ENCODE measurements around the gene SLFN11. TPM values are rescaled to one million over a fixed set of nuclear protein-coding genes. Genes with fewer than 3 reads are reported as not detected.
A peak's percentile ranks its signal among the peaks of the same experiment; 100 is the strongest.
"Not testable (repeated sequence)": the region's sequence is repeated elsewhere in the genome, so short reads cannot be mapped to it uniquely, and the experiment has no call there.

The SLFN11 gene
- polyA plus RNA-seq, 4 donors: 0.22 to 3.8 (median 3.1) TPM

DNA sequence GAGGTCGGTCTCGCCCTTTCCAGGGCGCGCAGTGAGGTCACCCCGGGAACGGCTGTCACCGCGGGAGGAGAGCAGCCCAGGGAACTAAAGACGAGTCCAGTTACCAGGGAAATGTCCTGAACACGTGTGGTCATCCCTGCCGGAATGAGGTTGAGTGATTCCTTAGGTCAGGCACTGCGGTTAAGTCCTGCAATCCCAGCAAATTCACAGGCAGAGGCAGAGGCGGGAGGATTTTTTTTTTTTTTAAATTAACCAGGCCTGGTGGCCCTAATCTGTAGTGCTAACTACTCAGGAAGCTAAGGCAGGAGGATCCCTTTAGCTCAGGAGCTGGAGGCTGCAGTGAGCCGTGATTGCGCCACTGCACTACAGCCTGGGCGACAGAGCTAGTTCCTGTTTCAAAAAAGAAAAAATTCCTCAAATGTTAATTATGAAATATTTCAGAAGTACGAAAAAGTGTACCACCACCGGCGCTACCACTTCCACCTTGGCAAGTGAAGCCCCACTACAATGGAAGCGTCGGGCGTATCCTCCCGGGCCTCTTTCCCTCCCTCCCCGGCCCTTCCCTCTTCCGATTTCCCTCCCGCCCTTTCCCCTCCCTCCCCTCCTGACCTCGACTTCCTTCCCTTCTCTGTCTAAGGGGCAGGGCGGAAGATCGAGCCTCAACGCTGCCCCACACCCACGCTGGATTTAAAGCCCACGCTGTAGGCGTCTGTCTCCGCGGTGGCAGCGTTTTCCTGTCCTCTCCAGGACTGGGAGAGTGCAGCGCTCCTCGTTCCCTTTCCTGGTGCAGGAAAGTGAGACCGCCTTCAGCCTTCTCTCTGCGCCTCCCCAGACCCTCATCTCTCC lies 27.3 kb downstream of the SLFN11 start:
- Histone ChIP-seq H3K27ac (ENCODE audit: low read depth in 1 of 3, low read length in 2 of 3) (peak overlapping the region in 1 of 3 donors; percentile 60), H3K27me3 (ENCODE audit: control insufficient read depth in 3 of 3, insufficient read depth in 3 of 3, low read length in 3 of 3) (peaks cover 0 to 40% (median 0%) of the 10 kb centered on the region in 3 donors), H3K9me3 (ENCODE audit: control insufficient read depth in 2 of 2, insufficient read depth in 1 of 2, low read depth in 1 of 2, low read length in 1 of 2) (peaks cover 0 to 3% of the 10 kb centered on the region in 2 donors), H3K4me3 (ENCODE audit: low read depth in 1 of 3, low read length in 3 of 3) (peak overlapping the region in 2 of 3 donors; percentile 19 to 38), H3K36me3 (ENCODE audit: control insufficient read depth in 3 of 3, insufficient read depth in 2 of 3, low read depth in 1 of 3, low read length in 3 of 3) (no peaks in the 10 kb centered on the region), H3K4me1 (ENCODE audit: control insufficient read depth in 3 of 3, insufficient read depth in 2 of 3, low read depth in 1 of 3, low read length in 2 of 3) (peaks cover 0 to 3% (median 0%) of the 10 kb centered on the region in 3 donors)
- DNase-seq (peak; percentile 31 to 41), FAIRE-seq (no peak)
- 3% methylated on average over 40 of the region's 40 CpGs for WGBS, 3 donors

DNA sequence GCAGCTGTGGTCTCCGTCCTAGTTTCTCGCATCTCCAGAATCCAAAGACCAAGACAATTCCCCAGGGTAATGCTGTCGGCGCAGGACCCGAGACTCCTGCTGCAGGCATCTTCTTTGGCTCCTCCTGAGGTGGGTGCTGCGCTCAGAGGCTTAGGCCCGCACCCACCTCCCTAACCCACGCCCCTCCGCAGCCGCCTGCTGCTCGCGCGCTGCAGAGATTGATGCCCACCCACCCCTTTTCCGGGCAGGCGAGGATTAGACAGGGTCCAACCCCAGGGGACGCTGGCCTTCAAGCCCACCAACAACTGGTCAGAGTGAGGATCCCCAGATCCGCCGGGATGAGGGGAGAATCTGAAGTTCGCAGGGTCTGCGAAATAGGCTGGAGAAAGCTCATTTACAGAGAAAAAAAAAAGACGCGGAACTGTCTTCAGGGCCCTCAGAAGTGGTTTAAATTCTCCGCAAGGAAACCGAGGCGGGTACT lies 27.9 kb downstream of the SLFN11 start:
- Histone ChIP-seq H3K9me3 (ENCODE audit: control insufficient read depth in 2 of 2, insufficient read depth in 1 of 2, low read depth in 1 of 2, low read length in 1 of 2) (peaks cover 0 to 3% of the 10 kb centered on the region in 2 donors), H3K4me3 (ENCODE audit: low read depth in 1 of 3, low read length in 3 of 3) (peak overlapping the region in 1 of 3 donors; percentile 5), H3K27ac (ENCODE audit: low read depth in 1 of 3, low read length in 2 of 3) (peak overlapping the region in 1 of 3 donors; percentile 40), H3K36me3 (ENCODE audit: control insufficient read depth in 3 of 3, insufficient read depth in 2 of 3, low read depth in 1 of 3, low read length in 3 of 3) (no peaks in the 10 kb centered on the region), H3K27me3 (ENCODE audit: control insufficient read depth in 3 of 3, insufficient read depth in 3 of 3, low read length in 3 of 3) (peaks cover 0 to 39% (median 0%) of the 10 kb centered on the region in 3 donors), H3K4me1 (ENCODE audit: control insufficient read depth in 3 of 3, insufficient read depth in 2 of 3, low read depth in 1 of 3, low read length in 2 of 3) (peaks cover 0 to 3% (median 0%) of the 10 kb centered on the region in 3 donors)
- DNase-seq: no peak
- no peak for FAIRE-seq
- WGBS, 3 donors: 20 to 28% (median 21%) methylated on average over 25 of the region's 25 CpGs

DNA sequence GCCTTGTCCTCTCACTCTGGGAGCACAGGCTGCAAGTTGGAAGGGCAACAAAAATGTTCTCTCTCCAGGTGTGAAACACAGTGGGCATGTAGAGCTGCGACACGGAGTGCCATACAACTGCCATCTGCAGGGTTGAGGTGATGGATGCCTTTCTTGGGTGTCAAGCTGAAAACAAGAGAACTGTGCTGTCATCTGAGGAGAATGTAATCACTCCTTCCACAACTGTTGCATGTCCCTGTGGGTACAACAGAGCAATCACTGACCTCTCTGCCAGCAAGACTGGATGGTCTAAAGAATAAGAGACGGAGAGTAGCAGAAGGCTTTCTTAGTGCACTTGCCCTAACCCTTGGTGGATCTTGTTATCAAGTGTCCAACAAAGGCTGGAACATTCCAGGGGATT lies 29.2 kb downstream of the SLFN11 start:
- Histone ChIP-seq H3K27ac (ENCODE audit: low read depth in 1 of 3, low read length in 2 of 3) (no peak overlapping the region), H3K4me3 (ENCODE audit: low read depth in 1 of 3, low read length in 3 of 3) (no peak overlapping the region), H3K9me3 (ENCODE audit: control insufficient read depth in 2 of 2, insufficient read depth in 1 of 2, low read depth in 1 of 2, low read length in 1 of 2) (peaks cover 0 to 3% of the 10 kb centered on the region in 2 donors), H3K27me3 (ENCODE audit: control insufficient read depth in 3 of 3, insufficient read depth in 3 of 3, low read length in 3 of 3) (peaks cover 0 to 36% (median 0%) of the 10 kb centered on the region in 3 donors), H3K36me3 (ENCODE audit: control insufficient read depth in 3 of 3, insufficient read depth in 2 of 3, low read depth in 1 of 3, low read length in 3 of 3) (no peaks in the 10 kb centered on the region), H3K4me1 (ENCODE audit: control insufficient read depth in 3 of 3, insufficient read depth in 2 of 3, low read depth in 1 of 3, low read length in 2 of 3) (peaks cover 0 to 3% (median 0%) of the 10 kb centered on the region in 3 donors)
- no peak for DNase-seq
- WGBS, 3 donors: 76 to 78% (median 78%) methylated on average over 3 of the region's 3 CpGs
- no peak for FAIRE-seq

DNA sequence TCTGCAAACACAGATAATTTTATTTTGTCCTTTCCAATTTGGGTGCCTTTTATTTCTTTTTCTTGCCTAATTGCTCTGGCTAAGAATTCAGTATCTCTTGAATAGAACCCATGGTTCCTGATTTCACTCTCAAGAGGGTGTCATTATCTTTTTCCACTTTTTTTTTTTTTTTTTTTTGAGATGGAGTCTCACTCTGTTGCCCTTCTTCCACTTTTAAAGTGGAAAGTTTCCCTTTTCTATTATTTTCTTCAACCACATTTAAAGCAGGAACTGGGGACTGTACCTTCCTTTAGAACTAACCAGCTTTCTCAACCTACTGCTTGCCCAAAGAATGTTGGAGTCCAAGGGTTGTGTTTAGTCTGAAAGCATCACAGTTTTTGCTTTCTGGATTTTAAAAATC lies 31.1 kb downstream of the SLFN11 start:
- DNase-seq (no peak), FAIRE-seq (no peak)
- no peak overlapping the region for H3K4me3 ChIP-seq (ENCODE audit: low read depth in 1 of 3, low read length in 3 of 3)
- H3K9me3 ChIP-seq (ENCODE audit: control insufficient read depth in 2 of 2, insufficient read depth in 1 of 2, low read depth in 1 of 2, low read length in 1 of 2): peaks cover 0 to 3% of the 10 kb centered on the region in 2 donors
- no peaks in the 10 kb centered on the region for H3K36me3 ChIP-seq (ENCODE audit: control insufficient read depth in 3 of 3, insufficient read depth in 2 of 3, low read depth in 1 of 3, low read length in 3 of 3)
- no peak overlapping the region for H3K27ac ChIP-seq (ENCODE audit: low read depth in 1 of 3, low read length in 2 of 3)
- H3K4me1 ChIP-seq (ENCODE audit: control insufficient read depth in 3 of 3, insufficient read depth in 2 of 3, low read depth in 1 of 3, low read length in 2 of 3): peaks cover 0 to 3% (median 0%) of the 10 kb centered on the region in 3 donors
- H3K27me3 ChIP-seq (ENCODE audit: control insufficient read depth in 3 of 3, insufficient read depth in 3 of 3, low read length in 3 of 3): peaks cover 0 to 38% (median 0%) of the 10 kb centered on the region in 3 donors

DNA sequence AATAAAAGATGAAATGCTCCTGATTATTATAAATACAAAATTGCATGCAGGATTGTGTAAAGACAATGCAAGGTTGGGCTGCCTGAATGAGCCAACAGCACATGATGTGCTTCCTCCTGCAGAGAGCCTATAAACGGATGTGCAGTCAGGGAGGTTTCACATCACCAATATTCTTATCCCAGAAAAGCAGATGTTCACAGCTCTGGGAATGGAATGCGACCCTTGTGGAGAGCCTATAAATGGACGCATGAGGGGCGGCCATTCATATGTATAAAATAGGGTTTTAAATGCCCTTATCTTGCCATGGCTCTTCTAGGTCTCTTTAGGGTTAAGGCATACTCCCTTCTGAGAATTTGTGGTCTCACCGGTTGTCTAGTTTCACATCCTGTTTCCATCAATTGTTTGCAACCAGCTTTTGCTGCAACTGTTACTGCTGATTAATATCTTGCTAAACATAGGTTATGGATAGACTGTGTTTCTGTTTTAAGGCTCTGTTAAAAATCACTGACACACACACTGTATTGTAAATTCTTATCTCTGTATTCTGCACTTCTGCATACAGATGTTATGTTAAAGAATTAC lies 31.9 kb downstream of the SLFN11 start:
- H3K9me3 ChIP-seq (ENCODE audit: control insufficient read depth in 2 of 2, insufficient read depth in 1 of 2, low read depth in 1 of 2, low read length in 1 of 2): peaks cover 0 to 3% of the 10 kb centered on the region in 2 donors
- no peaks in the 10 kb centered on the region for H3K4me1 ChIP-seq (ENCODE audit: control insufficient read depth in 3 of 3, insufficient read depth in 2 of 3, low read depth in 1 of 3, low read length in 2 of 3)
- no peak overlapping the region for H3K4me3 ChIP-seq (ENCODE audit: low read depth in 1 of 3, low read length in 3 of 3)
- DNase-seq (peak in 1 of 2 donors; percentile 39), FAIRE-seq (no peak)
- H3K27me3 ChIP-seq (ENCODE audit: control insufficient read depth in 3 of 3, insufficient read depth in 3 of 3, low read length in 3 of 3): peaks cover 0 to 32% (median 0%) of the 10 kb centered on the region in 3 donors
- 54 to 78% (median 55%) methylated on average over 5 of the region's 5 CpGs for WGBS, 3 donors
- no peaks in the 10 kb centered on the region for H3K36me3 ChIP-seq (ENCODE audit: control insufficient read depth in 3 of 3, insufficient read depth in 2 of 3, low read depth in 1 of 3, low read length in 3 of 3)
- H3K27ac ChIP-seq (ENCODE audit: low read depth in 1 of 3, low read length in 2 of 3): no peak overlapping the region

DNA sequence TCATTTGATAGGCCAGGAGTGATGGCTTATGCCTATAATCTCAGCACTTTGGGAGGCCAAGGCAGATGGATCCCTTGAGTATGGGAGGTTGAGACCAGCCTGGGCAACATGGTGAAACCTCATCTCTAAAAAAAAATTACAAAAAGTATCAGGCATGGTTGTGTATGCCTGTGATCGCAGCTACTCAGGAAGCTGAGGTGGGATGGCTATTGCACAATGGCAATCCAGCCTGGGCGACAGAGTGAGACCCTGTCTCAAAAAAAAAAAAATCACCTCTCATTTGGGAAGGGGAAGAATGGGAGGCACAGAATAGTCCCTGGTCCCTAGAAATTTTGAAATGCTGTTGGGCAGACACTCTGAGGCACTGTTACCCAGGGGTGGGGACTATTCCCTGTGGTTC lies 35.2 kb downstream of the SLFN11 start:
- no peaks in the 10 kb centered on the region for H3K4me1 ChIP-seq (ENCODE audit: control insufficient read depth in 3 of 3, insufficient read depth in 2 of 3, low read depth in 1 of 3, low read length in 2 of 3)
- H3K36me3 ChIP-seq (ENCODE audit: control insufficient read depth in 3 of 3, insufficient read depth in 2 of 3, low read depth in 1 of 3, low read length in 3 of 3): no peaks in the 10 kb centered on the region
- H3K9me3 ChIP-seq (ENCODE audit: control insufficient read depth in 2 of 2, insufficient read depth in 1 of 2, low read depth in 1 of 2, low read length in 1 of 2): peaks cover 0 to 3% of the 10 kb centered on the region in 2 donors
- no peak overlapping the region for H3K4me3 ChIP-seq (ENCODE audit: low read depth in 1 of 3, low read length in 3 of 3)
- 85 to 93% (median 90%) methylated on average over 2 of the region's 2 CpGs for WGBS, 3 donors
- DNase-seq (no peak), FAIRE-seq (no peak)
- H3K27me3 ChIP-seq (ENCODE audit: control insufficient read depth in 3 of 3, insufficient read depth in 3 of 3, low read length in 3 of 3): peaks cover 0 to 3% (median 0%) of the 10 kb centered on the region in 3 donors
- H3K27ac ChIP-seq (ENCODE audit: low read depth in 1 of 3, low read length in 2 of 3): no peak overlapping the region

DNA sequence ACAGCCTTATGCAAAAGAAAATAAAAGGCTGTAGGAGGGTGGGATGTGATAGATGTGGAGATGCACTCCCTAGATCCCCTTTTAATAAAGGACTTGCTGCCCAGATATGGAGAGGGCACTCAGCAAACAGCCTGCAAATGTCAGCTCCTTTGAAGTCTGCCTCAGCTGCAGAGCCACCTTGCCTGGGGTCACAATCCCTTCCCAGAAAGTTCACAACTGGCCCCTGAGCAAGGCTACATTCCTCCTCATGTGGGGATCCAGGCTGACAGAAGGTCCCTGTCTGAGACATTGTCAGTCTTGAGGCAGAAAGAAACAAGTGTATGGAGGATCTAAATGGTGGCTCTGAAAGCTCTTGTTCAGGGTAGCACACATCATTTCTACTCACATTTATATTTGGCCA lies 36.1 kb downstream of the SLFN11 start:
- Histone ChIP-seq H3K4me3 (ENCODE audit: low read depth in 1 of 3, low read length in 3 of 3) (no peak overlapping the region), H3K36me3 (ENCODE audit: control insufficient read depth in 3 of 3, insufficient read depth in 2 of 3, low read depth in 1 of 3, low read length in 3 of 3) (no peaks in the 10 kb centered on the region), H3K27me3 (ENCODE audit: control insufficient read depth in 3 of 3, insufficient read depth in 3 of 3, low read length in 3 of 3) (peaks cover 0 to 3% (median 0%) of the 10 kb centered on the region in 3 donors), H3K27ac (ENCODE audit: low read depth in 1 of 3, low read length in 2 of 3) (no peak overlapping the region), H3K4me1 (ENCODE audit: control insufficient read depth in 3 of 3, insufficient read depth in 2 of 3, low read depth in 1 of 3, low read length in 2 of 3) (no peaks in the 10 kb centered on the region), H3K9me3 (ENCODE audit: control insufficient read depth in 2 of 2, insufficient read depth in 1 of 2, low read depth in 1 of 2, low read length in 1 of 2) (peaks cover 0 to 3% of the 10 kb centered on the region in 2 donors)
- DNase-seq (no peak), FAIRE-seq (no peak)

DNA sequence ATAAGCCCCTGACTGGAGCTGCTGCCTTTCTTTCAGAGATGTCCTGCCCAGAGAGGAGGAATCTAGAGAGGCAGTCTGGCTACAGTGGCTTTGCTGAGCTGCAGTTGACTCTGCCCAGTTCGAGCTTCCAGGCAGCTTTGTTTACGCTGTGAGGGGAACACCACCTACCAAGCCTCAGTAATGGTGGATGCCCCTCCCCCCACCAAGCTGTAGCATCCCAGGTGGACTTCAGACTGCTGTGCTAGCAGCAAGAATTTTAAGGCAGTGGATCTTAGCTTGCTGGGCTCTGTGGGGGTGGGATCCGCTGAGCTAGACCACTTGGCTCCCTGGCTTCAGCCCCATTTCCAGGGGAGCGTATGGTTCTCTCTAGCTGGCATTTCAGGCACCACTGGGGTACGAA lies 39.8 kb downstream of the SLFN11 start:
- WGBS, 3 donors: 66 to 76% (median 70%) methylated on average over 5 of the region's 5 CpGs
- not testable (repeated sequence) for H3K4me3 ChIP-seq (ENCODE audit: low read depth in 1 of 3, low read length in 3 of 3); H3K36me3 ChIP-seq (ENCODE audit: control insufficient read depth in 3 of 3, insufficient read depth in 2 of 3, low read depth in 1 of 3, low read length in 3 of 3); FAIRE-seq; H3K27me3 ChIP-seq (ENCODE audit: control insufficient read depth in 3 of 3, insufficient read depth in 3 of 3, low read length in 3 of 3); H3K27ac ChIP-seq (ENCODE audit: low read depth in 1 of 3, low read length in 2 of 3); H3K4me1 ChIP-seq (ENCODE audit: control insufficient read depth in 3 of 3, insufficient read depth in 2 of 3, low read depth in 1 of 3, low read length in 2 of 3); DNase-seq; H3K9me3 ChIP-seq (ENCODE audit: control insufficient read depth in 2 of 2, insufficient read depth in 1 of 2, low read depth in 1 of 2, low read length in 1 of 2)

Measured in small intestine (tissue), 7 donors.